Heart right ventricle (tissue), 16 donors: ENCODE measurements around the gene FHAD1. TPM values are rescaled to one million over a fixed set of nuclear protein-coding genes. Genes with fewer than 3 reads are reported as not detected.

Experiments
- ATAC-seq, 8 donors: fragments of 200-7000 bp; cut with Tn5 transposase; one replicate each; pipeline ENCODE4 v1.9.1; 2020; ENCODE audit warnings: mild to moderate bottlenecking in 8 of 8, moderate library complexity in 8 of 8, moderate number of reproducible peaks in 1 of 8
- DNase-seq, 2 donors: peaks; one replicate each; pipeline ENCODE4 v3.0.0-alpha.2; 2020
- H3K27ac ChIP-seq, 10 donors: fragments of 200-600 bp; sonication (generic) in 2 of 10; one replicate each; pipeline versions ENCODE4 v1.5.0 to v1.8.0; 2020 to 2022; ENCODE audit warnings: mild to moderate bottlenecking in 3 of 10
- H3K27me3 ChIP-seq, 7 donors: fragments of 200-600 bp; one replicate each; pipeline ENCODE4 v1.8.0; 2021 to 2022; ENCODE audit warnings: mild to moderate bottlenecking in 2 of 7
- H3K36me3 ChIP-seq, 9 donors: fragments of 200-600 bp; sonication (generic) in 1 of 9; one replicate each; pipeline versions ENCODE4 v1.5.0 to v1.8.0; 2020 to 2022; ENCODE audit warnings: mild to moderate bottlenecking in 2 of 9
- H3K4me1 ChIP-seq, 9 donors: fragments of 200-600 bp; sonication (generic) in 1 of 9; one replicate each; pipeline versions ENCODE4 v1.5.0 to v1.8.0; 2020 to 2022; ENCODE audit warnings: mild to moderate bottlenecking in 4 of 9
- H3K4me3 ChIP-seq, 10 donors: fragments of 200-600 bp; sonication (generic) in 2 of 10; one replicate each; pipeline versions ENCODE4 v1.5.0 to v1.8.0; 2020 to 2022; ENCODE audit warnings: mild to moderate bottlenecking in 7 of 10, moderate library complexity in 2 of 10
- H3K9me3 ChIP-seq, 11 donors: fragments of 200-600 bp in 10 of 11; sonication (generic) in 2 of 11; one replicate each; pipeline versions ENCODE4 v1.5.0 to v1.8.0; 2013 to 2022; ENCODE audit warnings: mild to moderate bottlenecking in 2 of 11, control low read depth in 1 of 11, moderate library complexity in 1 of 11
- WGBS, 2 donors: extraction: QIAGEN DNeasy Blood & Tissue Kit; methylation state at CpG; one replicate each; pipeline ENCODE4 v1.1.7; 2013; ENCODE audit warnings: inconsistent platforms in 1 of 2; 5-methylcytosine and 5-hydroxymethylcytosine counted together
- intact Hi-C, 10 donors: fragments of 100-400 bp; cut with DNase I; formaldehyde crosslinking; loops; one replicate each; pipeline versions ENCODE4 v1.11.1 to v1.14.2; 2022
- polyA plus RNA-seq, 2 donors: library from polyadenylated mRNA; stranded (reverse); fragments of 200-250 nt; gene quantifications; one replicate each; pipeline ENCODE4 v1.2.3, GENCODE V29; 2013
- total RNA-seq, 10 donors: library from RNA; stranded (reverse); fragmentation: NEBNext Ultra II Directional in 3 of 10; extraction: Animal tissue kit (Norgen Biotek cat#: 25700) in 3 of 10; gene quantifications; one replicate each; pipeline versions ENCODE4 v1.2.1 to v1.2.4, GENCODE V29; 2021 to 2023
- TF ChIP-seq, protein P1 (sequence below), 9 donors: fragments of 200-600 bp; sonication (generic) in 2 of 9; IDR thresholded peaks; one replicate each; pipeline versions ENCODE4 v1.5.0 to v1.8.0; 2021 to 2022; ENCODE audit warnings: antibody characterized with exemption in 9 of 9, mild to moderate bottlenecking in 5 of 9, moderate library complexity in 1 of 9
- donor health status: Arrhythmogenic right ventricular cardiomyopathy.
- donor health status: ischemic (EF 13 %, LVEDD 7.1; RV severe dilation, severe dysfunction).
- donor health status: healthy with polysubstance abuse.
- donor health status: DM: no; HTN: yes; CAD: no.
- donor health status: DM: no; HTN: no; CAD: no.
- donor health status: ischemic (EF 25% LVEDD 6.9; RV normal size, moderate dysfunction).
- donor health status: ischemic (EF 25% LVEDD 5.7; RV mildly dilated, moderate dysfunction).
- donor health status: healthy.
- donor health status: DM: yes; HTN: yes; CAD: no.
- donor health status: Ischemic cardiomyopathy.
- donor health status: ischemic (EF 35%, LVEDD 5.7; RV mildly dilated, moderate dysfunction).
- donor health status: nonischemic (EF 11% LVEDD 7.7; RV severe dilation, severe dysfunction).
- donor health status: DM: yes; HTN: yes; CAD: no.
- donor health status: PGD.
- donor health status: ischemic (EF 29% LVEDD 5.4; RV normal size, mild dysfunction).
- donor health status: nonischemic (EF 23%, LVEDD 6.1; RV moderate dilation, normal function).

The FHAD1 gene
- total and polyA plus RNA-seq, 12 donors = 0.06 to 1.0 (median 0.12) TPM; not detected in 5

DNA sequence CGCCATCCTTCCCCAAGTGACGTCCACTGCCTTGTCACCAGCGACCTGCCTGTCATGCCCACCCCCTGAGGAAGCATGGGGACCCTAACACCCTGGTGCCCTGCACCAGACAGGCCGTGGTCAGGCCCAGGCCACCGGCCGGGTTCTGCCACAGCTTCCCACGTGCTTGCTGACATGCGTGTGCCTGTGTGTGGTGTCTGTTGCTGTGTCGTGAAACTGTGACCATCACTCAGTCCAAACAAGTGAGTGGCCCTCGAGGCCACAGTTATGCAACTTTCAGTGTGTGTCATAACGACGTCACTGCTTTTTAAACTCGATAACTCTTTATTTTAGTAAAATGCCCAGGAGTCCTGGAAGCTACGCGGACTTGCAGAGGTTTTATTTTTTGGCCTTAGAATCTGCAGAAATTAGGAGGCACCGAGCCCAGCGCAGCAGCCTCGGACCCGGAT is 182.7 kb downstream of the FHAD1 start:
- WGBS, 2 donors = 89 to 94% methylated on average over 19 of the region's 19 CpGs
- TF ChIP-seq, protein P1, sequence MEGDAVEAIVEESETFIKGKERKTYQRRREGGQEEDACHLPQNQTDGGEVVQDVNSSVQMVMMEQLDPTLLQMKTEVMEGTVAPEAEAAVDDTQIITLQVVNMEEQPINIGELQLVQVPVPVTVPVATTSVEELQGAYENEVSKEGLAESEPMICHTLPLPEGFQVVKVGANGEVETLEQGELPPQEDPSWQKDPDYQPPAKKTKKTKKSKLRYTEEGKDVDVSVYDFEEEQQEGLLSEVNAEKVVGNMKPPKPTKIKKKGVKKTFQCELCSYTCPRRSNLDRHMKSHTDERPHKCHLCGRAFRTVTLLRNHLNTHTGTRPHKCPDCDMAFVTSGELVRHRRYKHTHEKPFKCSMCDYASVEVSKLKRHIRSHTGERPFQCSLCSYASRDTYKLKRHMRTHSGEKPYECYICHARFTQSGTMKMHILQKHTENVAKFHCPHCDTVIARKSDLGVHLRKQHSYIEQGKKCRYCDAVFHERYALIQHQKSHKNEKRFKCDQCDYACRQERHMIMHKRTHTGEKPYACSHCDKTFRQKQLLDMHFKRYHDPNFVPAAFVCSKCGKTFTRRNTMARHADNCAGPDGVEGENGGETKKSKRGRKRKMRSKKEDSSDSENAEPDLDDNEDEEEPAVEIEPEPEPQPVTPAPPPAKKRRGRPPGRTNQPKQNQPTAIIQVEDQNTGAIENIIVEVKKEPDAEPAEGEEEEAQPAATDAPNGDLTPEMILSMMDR (IDR thresholded peaks at IDR 0.05) = no peak
- Histone ChIP-seq H3K4me3 (no peak overlapping the region), H3K4me1 (peaks cover 5 to 30% (median 11%) of the 10 kb centered on the region in 9 donors), H3K36me3 (peaks cover 0 to 61% (median 0%) of the 10 kb centered on the region in 9 donors), H3K27ac (peak overlapping the region in 1 of 10 donors; percentile 31), H3K9me3 (no peaks in the 10 kb centered on the region), H3K27me3 (no peaks in the 10 kb centered on the region)
- no peak for DNase-seq
- intact Hi-C loops = loop anchor here in 8 of 10 donors (2.0 to 10.0 kb wide), 5 partner anchors 55 to 305 kb away; no protein-coding TSS in a partner anchor
- no peak for ATAC-seq

- H3K4me1 ChIP-seq = peaks cover 5 to 28% (median 11%) of the 10 kb centered on the region in 9 donors
- WGBS, 2 donors = 61 to 62% methylated on average over 19 of the region's 19 CpGs
- H3K9me3 ChIP-seq = no peaks in the 10 kb centered on the region
- no peak overlapping the region for H3K4me3 ChIP-seq
- TF ChIP-seq, protein P1 (IDR thresholded peaks at IDR 0.05) = peak; percentile 94 to 99 (median 96)
- DNase-seq (peak; percentile 70 to 77), ATAC-seq (peak; percentile 53 to 81 (median 72))
- no peak overlapping the region for H3K27ac ChIP-seq
- H3K36me3 ChIP-seq = peaks cover 0 to 49% (median 0%) of the 10 kb centered on the region in 9 donors
- H3K27me3 ChIP-seq = no peaks in the 10 kb centered on the region
- intact Hi-C loops = loop anchor here (1.0 to 10.0 kb wide), 6 partner anchors 56 to 306 kb away; no protein-coding TSS in a partner anchor
Observed at GRCh38 chr1:15430787-15431570, 184.0 kb downstream of the FHAD1 start.

DNA sequence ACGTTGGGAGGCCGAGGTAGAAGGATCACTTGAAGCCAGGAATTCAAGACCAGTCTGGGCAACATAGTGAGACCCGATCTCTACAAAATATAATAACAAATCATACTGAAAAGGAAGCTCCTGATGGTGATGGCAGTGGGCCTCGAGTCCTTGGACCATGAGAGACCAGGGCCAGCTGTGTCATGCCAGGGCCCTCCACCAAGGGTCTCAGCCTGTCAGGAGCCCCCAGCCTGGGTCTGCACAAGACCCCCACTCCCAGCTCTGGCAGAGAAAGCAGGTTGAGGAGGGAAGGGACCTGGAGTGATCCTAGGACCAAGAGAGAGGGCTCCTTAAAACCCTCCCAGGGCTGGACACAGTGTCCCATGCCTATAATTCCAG is 184.5 kb downstream of the FHAD1 start:
- no peak overlapping the region for H3K4me3 ChIP-seq
- TF ChIP-seq, protein P1 (IDR thresholded peaks at IDR 0.05) = no peak
- ATAC-seq (no peak), DNase-seq (no peak)
- peaks cover 0 to 43% (median 0%) of the 10 kb centered on the region in 9 donors for H3K36me3 ChIP-seq
- intact Hi-C loops = loop anchor here (1.0 to 10.0 kb wide), 6 partner anchors 57 to 307 kb away; no protein-coding TSS in a partner anchor
- no peaks in the 10 kb centered on the region for H3K27me3 ChIP-seq
- H3K4me1 ChIP-seq = peaks cover 5 to 22% (median 11%) of the 10 kb centered on the region in 9 donors
- no peak overlapping the region for H3K27ac ChIP-seq
- 83 to 90% methylated on average over 4 of the region's 4 CpGs for WGBS, 2 donors
- no peaks in the 10 kb centered on the region for H3K9me3 ChIP-seq

DNA sequence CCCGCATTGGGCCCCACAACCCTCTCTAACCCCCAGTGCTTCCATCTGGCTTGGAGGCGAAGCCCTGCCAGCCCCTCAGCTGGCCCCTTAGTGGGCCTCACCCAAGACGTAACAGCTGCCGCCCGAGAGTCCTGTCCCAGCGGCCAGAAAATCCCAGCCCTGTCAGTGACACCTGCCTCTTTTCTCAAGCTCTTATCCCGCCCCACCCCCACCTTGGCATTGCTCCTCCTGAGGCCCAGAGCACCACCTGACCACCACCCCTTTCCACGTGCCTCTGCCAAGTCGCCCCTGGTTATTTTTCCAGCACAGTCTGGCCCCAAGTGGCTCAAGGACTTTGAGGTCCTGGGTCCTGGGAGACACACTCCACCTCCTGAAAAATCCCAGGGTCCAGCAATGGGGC is 185.3 kb downstream of the FHAD1 start:
- intact Hi-C loops = loop anchor here in 5 of 10 donors (10.0 kb wide), 2 partner anchors 58 to 308 kb away; no protein-coding TSS in a partner anchor
- ATAC-seq (peak in 1 of 8 donors; percentile 6), DNase-seq (no peak)
- H3K27ac ChIP-seq = no peak overlapping the region
- H3K36me3 ChIP-seq = peaks cover 0 to 36% (median 0%) of the 10 kb centered on the region in 9 donors
- no peaks in the 10 kb centered on the region for H3K27me3 ChIP-seq
- H3K4me3 ChIP-seq = no peak overlapping the region
- TF ChIP-seq, protein P1 (IDR thresholded peaks at IDR 0.05) = no peak
- H3K4me1 ChIP-seq = peaks cover 1 to 15% (median 4%) of the 10 kb centered on the region in 9 donors
- 45 to 59% methylated on average over 9 of the region's 9 CpGs for WGBS, 2 donors
- no peaks in the 10 kb centered on the region for H3K9me3 ChIP-seq
